GM19467 (cell line): ENCODE results near the gene ZNF528.

ENCODE experiments used
- ATAC-seq: cut with Tn5 transposase; IDR thresholded peaks from one replicate; pipeline ENCODE4 v1.9.1; 2021; ENCODE audit warnings: mild to moderate bottlenecking, moderate library complexity; ENCODE audit not compliant: unreplicated experiment

Gene ZNF528

DNA sequence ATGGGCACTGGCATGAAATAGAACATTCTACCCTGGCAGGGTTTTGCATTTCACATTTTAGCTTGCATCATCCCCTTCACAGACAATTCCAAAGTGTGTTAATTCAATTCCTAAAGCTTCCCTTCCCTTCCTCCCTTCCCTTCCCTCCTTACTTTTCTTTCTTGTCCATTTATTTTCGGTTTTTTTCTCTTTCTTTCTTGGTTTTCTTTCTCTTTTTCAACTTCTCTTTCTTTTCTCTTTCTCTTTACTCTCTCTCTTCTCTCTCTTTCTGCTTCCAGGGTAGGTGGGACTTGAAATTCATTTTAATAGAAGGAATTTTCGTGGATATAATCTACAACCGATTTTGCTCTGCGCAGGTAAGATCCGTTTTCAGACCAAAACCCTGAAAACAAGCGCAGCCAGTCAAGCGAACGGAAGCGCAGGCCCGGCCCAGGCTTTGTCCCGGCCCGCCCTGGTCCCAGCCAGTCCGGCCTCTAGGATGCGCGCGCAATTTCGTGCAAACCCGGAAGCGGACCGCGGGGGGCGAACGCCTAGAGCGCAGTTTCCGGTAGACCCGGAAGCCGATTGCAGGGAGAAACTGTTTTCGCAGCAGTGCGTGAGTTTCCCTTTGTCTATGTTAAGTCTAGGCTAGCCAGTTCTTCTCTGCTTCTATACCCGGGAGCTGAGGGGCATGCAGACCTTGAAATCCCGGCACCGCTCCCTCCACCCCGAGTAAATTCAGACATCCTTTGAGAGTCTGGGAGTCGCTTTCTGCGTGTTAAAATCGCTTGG lies at the start of gene ZNF528:
ZNF528 (plus strand) TSS at position 540 of the 771 bp plus-strand sequence. CDS start 4,165 bp downstream, outside the sequence.
- no peak for ATAC-seq

- ATAC-seq, result no peak
Observed at GRCh38 chr19:52351512-52351911, 46.1 kb upstream of the ZNF528 start.

DNA sequence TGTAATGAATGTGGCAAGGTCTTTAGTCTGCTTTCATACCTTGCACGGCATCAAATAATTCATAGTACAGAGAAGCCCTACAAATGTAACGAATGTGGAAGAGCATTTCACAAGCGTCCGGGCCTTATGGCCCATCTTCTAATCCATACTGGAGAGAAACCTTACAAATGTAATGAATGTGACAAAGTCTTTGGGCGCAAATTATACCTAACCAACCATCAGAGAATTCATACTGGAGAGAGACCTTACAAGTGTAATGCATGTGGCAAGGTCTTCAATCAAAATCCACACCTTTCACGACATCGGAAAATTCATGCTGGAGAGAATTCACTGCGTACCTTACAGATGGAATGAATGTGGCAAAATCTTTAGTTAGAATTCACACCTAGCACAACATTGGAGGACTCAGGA lies 31.2 kb upstream of the ZNF528 start:
- ATAC-seq, result no peak

DNA sequence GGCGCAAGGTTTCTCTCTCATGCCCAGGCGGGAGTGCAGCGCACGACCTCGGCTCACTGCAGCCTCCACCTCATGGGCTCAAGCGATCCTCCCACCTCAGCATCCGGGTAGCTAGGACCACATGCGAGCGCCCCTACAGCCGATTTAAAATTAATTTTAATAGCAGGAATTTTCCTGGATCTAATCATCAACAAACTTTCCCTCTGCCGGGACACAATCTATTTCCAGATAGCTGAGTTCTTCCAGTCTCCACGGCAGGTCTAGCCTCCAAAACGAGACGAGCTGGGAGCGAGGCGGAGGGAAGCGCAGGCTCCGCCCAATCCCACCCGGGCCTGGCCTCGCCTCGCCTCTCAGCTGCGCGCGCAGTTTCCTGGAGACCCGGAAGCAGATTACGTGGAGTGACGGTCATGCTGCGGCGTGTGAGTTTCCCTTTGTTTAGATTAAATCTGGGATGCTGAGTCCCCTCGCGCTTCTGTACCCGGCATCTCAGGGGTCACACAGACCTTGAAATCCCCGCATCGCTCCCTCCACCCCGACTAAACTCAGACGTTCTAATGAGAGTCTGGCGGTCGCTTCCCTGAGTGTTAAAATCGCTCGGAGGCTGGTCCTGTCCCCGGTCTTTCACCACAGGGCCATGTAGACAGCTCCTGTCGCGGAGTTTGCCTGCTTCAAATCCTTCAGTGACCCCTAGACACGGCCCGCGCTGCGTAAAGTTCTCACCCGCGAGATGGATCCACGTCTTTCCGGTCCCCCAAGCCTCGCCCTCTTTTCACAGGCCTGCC lies 27.9 kb upstream of the ZNF528 start, which contains the start of gene ZNF880:
ZNF880 (plus strand) TSS at position 365 of the 782 bp plus-strand sequence; CDS start at position 408, 43 bp downstream.
- no peak for ATAC-seq

- ATAC-seq, result no peak
Observed at GRCh38 chr19:52370341-52370710, 27.3 kb upstream of the ZNF528 start.

GRCh38 chr19:52391135-52391534 lies 6.5 kb upstream of the ZNF528 start:
- no peak for ATAC-seq

- ATAC-seq, result no peak
Observed at GRCh38 chr19:52398081-52398441, 412 bp downstream of the ZNF528 start.

GRCh38 chr19:52410276-52410675 lies 12.6 kb downstream of the ZNF528 start:
- no peak for ATAC-seq

DNA sequence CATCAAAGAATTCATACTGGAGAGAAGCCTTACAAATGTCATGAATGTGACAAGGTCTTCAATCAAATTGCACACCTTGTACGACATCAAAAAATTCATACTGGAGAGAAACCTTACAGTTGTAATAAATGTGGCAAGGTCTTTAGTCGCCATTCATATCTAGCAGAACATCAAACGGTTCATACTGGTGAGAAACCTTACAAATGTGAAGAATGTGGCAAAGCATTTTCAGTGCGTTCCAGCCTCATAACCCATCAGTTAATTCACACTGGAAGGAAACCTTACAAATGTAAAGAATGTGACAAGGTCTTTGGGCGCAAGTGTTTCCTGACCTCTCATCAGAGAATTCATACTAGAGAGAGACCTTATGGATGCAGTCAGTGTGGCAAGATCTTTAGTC lies 18.1 kb downstream of the ZNF528 start:
- ATAC-seq, result no peak

GRCh38 chr19:52428937-52429336 lies 31.3 kb downstream of the ZNF528 start, which contains the start of gene ZNF534:
Gene ZNF534, plus strand, starts transcription at chr19:52429148. Its CDS starts 2,327 bp downstream, at chr19:52431475.
- ATAC-seq, result no peak

- no peak for ATAC-seq
Observed at GRCh38 chr19:52442179-52442578, 44.5 kb downstream of the ZNF528 start.

- ATAC-seq, result no peak
Observed at GRCh38 chr19:52444506-52444905, 46.9 kb downstream of the ZNF528 start.

GRCh38 chr19:52451241-52451640 lies 53.6 kb downstream of the ZNF528 start:
- ATAC-seq, result no peak

GRCh38 chr19:52453324-52454094 lies 55.9 kb downstream of the ZNF528 start, which contains the start of gene ZNF578:
Gene ZNF578, plus strand, starts transcription at chr19:52453553. Its CDS starts 48,293 bp downstream, at chr19:52501846.
- ATAC-seq, result no peak

DNA sequence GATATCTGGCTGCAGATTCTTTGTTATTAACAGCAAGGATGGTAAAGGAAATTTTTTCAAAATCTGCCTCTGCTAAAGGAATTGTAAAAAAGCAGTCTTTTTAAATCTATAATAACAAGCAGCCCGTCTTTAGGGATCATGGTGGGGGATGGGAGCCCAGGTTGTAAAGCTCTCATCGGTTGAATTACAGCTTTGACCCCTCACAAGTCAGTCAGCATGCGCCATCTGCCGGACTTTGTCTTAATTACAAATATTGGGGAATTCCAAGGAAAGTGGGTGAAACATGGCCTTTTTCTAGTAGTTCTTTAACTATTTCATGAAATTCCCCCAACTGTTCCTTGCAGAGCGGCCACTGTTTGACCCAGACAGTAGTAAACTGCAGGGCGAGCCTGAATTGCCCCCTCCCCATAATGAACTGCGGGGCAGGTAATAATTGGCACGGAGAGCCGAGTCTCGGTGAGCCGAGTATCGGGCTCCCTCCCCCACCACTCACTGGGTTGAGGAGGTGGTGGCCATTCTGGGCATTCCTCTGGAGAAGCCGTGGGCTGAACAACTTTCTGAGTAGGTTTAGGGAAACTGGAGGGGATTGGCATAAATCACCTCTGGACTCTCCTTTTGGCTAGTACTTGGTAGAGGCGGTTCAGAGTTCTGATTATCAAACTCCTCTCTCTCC lies 67.3 kb downstream of the ZNF528 start:
- ATAC-seq, result no peak
